ENCODE results near the gene KLK14.
A peak's percentile ranks its signal among the peaks of the same experiment; 100 is the strongest.

KLK14 gene

GRCh38 chr19:51123802-51124201 is 41.1 kb upstream of the KLK14 start:
- Histone ChIP-seq H3K4me2 (ENCODE audit: low read depth, low read length, poor library complexity, severe bottlenecking) (no peak overlapping the region), H3K79me2 (ENCODE audit: insufficient read depth, low read length) (no peaks in the 10 kb centered on the region), H3K4me1 (ENCODE audit: insufficient read depth, low read length, poor library complexity, severe bottlenecking) (no peaks in the 10 kb centered on the region), H4K20me1 (ENCODE audit: insufficient read depth, low read length, poor library complexity, severe bottlenecking) (no peaks in the 10 kb centered on the region), H3K9ac (ENCODE audit: low read depth, low read length, poor library complexity, severe bottlenecking) (no peak overlapping the region), H3F3A (ENCODE audit: low read depth) (no peaks in the 10 kb centered on the region), H2AFZ (ENCODE audit: low read length) (peak overlapping the region; percentile 81; the same call in 1 of the 2 replicates), H3K9me3 (ENCODE audit: insufficient read depth, low read depth, low read length) (no peaks in the 10 kb centered on the region), H3K4me3 (ENCODE audit: low read length, poor library complexity, severe bottlenecking) (no peak overlapping the region), H3K27me3 (ENCODE audit: insufficient read depth, low read length, poor library complexity, severe bottlenecking) (no peaks in the 10 kb centered on the region), H3K36me3 (ENCODE audit: insufficient read depth, low read length) (no peaks in the 10 kb centered on the region), H3K9me2 (replicated peaks; ENCODE audit: low read depth, low read length) (no peaks in the 10 kb centered on the region)
- TF ChIP-seq EZH2phosphoT487 (IDR thresholded peaks at IDR 0.05; ENCODE audit: borderline replicate concordance) = no peak
- no peak for TF ChIP-seq CTCF (conservative IDR thresholded peaks at IDR 0.05; ENCODE audit: low read length)

- H3K36me3 ChIP-seq (ENCODE audit: insufficient read depth, low read length) = no peaks in the 10 kb centered on the region
- H3K4me1 ChIP-seq (ENCODE audit: insufficient read depth, low read length, poor library complexity, severe bottlenecking) = no peaks in the 10 kb centered on the region
- H4K20me1 ChIP-seq (ENCODE audit: insufficient read depth, low read length, poor library complexity, severe bottlenecking) = no peaks in the 10 kb centered on the region
- no peaks in the 10 kb centered on the region for H3K27me3 ChIP-seq (ENCODE audit: insufficient read depth, low read length, poor library complexity, severe bottlenecking)
- no peaks in the 10 kb centered on the region for H3K9me3 ChIP-seq (ENCODE audit: insufficient read depth, low read depth, low read length)
- H3K4me3 ChIP-seq (ENCODE audit: low read length, poor library complexity, severe bottlenecking) = no peak overlapping the region
- H3F3A ChIP-seq (ENCODE audit: low read depth) = no peaks in the 10 kb centered on the region
- peak overlapping the region; percentile 81; the same call in 1 of the 2 replicates for H2AFZ ChIP-seq (ENCODE audit: low read length)
- H3K9me2 ChIP-seq (replicated peaks; ENCODE audit: low read depth, low read length) = no peaks in the 10 kb centered on the region
- H3K79me2 ChIP-seq (ENCODE audit: insufficient read depth, low read length) = no peaks in the 10 kb centered on the region
- H3K4me2 ChIP-seq (ENCODE audit: low read depth, low read length, poor library complexity, severe bottlenecking) = no peak overlapping the region
- H3K9ac ChIP-seq (ENCODE audit: low read depth, low read length, poor library complexity, severe bottlenecking) = no peak overlapping the region
- TF ChIP-seq CTCF (conservative IDR thresholded peaks at IDR 0.05; ENCODE audit: low read length) (no peak), EZH2phosphoT487 (IDR thresholded peaks at IDR 0.05; ENCODE audit: borderline replicate concordance) (no peak)
Observed at GRCh38 chr19:51123381-51123800, 40.7 kb upstream of the KLK14 start.

GRCh38 chr19:51122112-51122981 is 39.7 kb upstream of the KLK14 start:
- Histone ChIP-seq H3K9me3 (ENCODE audit: insufficient read depth, low read depth, low read length) (no peaks in the 10 kb centered on the region), H3K79me2 (ENCODE audit: insufficient read depth, low read length) (no peaks in the 10 kb centered on the region), H3K9ac (ENCODE audit: low read depth, low read length, poor library complexity, severe bottlenecking) (no peak overlapping the region), H3K36me3 (ENCODE audit: insufficient read depth, low read length) (no peaks in the 10 kb centered on the region), H4K20me1 (ENCODE audit: insufficient read depth, low read length, poor library complexity, severe bottlenecking) (no peaks in the 10 kb centered on the region), H3K27me3 (ENCODE audit: insufficient read depth, low read length, poor library complexity, severe bottlenecking) (no peaks in the 10 kb centered on the region), H3K9me2 (replicated peaks; ENCODE audit: low read depth, low read length) (no peaks in the 10 kb centered on the region), H3F3A (ENCODE audit: low read depth) (no peaks in the 10 kb centered on the region), H3K4me2 (ENCODE audit: low read depth, low read length, poor library complexity, severe bottlenecking) (no peak overlapping the region), H3K4me1 (ENCODE audit: insufficient read depth, low read length, poor library complexity, severe bottlenecking) (no peaks in the 10 kb centered on the region), H3K4me3 (ENCODE audit: low read length, poor library complexity, severe bottlenecking) (no peak overlapping the region), H2AFZ (ENCODE audit: low read length) (no peak overlapping the region)
- TF ChIP-seq CTCF (conservative IDR thresholded peaks at IDR 0.05; ENCODE audit: low read length) = no peak
- no peak for TF ChIP-seq EZH2phosphoT487 (IDR thresholded peaks at IDR 0.05; ENCODE audit: borderline replicate concordance)

Measured in Loucy (cell line).